HCEC 1CT (cell line): ENCODE measurements around the gene ADRM1.

Experiments
- DNase-seq: peaks from one replicate; pipeline ENCODE4 v3.0.0-alpha.2; 2017

The ADRM1 gene, protein sequence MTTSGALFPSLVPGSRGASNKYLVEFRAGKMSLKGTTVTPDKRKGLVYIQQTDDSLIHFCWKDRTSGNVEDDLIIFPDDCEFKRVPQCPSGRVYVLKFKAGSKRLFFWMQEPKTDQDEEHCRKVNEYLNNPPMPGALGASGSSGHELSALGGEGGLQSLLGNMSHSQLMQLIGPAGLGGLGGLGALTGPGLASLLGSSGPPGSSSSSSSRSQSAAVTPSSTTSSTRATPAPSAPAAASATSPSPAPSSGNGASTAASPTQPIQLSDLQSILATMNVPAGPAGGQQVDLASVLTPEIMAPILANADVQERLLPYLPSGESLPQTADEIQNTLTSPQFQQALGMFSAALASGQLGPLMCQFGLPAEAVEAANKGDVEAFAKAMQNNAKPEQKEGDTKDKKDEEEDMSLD

DNA sequence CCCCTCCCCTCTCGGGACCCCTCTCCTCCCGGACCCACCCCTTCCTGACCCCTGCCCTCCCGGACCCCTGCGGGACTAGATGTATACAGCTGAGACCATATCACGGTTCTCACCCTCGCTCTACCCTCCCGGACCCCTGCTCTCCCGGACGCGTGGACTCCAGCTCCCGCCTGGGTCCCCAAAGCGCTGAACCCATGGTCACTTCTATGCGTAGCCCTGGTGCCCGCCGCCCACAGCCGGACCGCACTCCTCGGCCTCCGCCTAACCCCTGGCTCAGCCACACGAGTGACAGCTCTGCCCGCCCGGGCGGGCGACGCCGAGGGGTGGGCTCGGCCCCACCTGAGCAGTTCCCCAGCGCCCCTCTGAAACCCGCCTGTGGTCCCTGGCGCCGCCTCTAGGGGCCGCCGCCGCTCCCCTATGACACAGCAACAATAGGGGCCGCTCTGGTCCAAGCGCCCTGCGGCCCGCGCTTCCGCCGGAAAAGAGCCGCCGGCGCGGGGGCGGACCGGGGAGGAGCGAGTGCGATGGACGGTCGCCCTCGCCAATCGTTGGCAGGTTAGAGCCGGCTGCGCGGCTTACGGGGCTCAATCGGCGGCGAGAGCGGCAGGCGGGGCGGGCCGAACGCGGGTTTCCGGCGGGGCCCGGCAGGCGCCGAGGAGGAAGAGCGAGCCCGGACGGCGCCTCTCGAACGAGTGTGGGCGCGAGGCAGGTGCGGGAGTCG lies at the start of gene ADRM1:
ADRM1 (plus strand) TSS at position 657 of the 721 bp plus-strand sequence. CDS start 572 bp downstream, outside the sequence.
- peak; percentile 93 for DNase-seq

DNA sequence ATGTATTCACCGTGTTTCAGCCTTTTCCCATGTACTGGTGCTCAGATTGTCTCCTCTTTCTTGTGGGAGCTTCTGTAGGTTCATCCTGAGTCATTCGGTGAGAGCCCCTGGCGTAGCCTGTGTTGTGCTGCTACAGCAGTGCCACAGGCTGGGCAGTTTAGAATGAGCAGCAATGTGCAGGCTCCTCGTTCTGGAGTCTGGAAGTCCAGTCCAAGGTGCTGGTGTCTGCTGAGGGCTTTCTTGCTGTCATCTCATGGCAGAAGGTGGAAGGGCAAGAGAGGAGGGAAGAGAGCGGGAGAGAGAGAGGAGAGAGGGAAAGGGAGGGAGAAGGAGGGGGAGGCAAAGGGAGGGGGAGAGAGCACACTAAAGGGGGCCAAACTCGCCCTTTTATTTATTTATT lies 49.4 kb upstream of the ADRM1 start:
- no peak for DNase-seq

DNA sequence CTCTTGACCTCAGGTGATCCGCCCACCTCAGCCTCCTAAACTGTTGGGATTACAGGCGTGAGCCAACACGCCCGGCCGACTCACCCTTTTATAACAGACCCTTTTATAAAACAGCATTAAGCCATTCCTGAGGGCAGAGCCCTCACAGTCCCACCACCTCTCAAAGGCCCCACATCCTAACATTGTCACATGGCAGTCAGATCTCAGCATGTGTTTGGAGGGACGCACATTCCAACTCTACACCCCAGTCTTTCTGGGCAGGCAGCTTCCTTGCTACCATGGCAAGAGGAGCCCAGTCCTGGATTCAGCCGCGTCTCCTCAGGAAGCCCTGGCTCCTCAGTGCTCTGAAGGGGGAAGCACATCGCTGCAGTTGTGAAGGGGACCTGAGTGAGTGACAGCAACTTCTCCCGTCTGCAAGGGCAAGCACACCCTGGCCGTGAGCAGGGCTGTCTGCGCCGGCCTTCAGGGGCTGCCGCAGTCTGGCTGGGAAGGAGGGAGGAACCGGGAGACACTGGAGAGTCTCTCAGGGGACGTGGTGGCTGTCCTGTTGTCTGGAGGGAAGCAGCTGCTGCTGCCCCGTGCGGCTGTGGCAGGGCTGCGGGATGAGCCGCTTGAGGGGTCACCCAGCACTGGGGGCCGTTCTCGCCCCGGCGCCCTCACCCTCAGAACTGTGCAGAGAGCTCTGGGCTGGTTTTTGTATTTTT lies 48.6 kb upstream of the ADRM1 start:
- no peak for DNase-seq

DNA sequence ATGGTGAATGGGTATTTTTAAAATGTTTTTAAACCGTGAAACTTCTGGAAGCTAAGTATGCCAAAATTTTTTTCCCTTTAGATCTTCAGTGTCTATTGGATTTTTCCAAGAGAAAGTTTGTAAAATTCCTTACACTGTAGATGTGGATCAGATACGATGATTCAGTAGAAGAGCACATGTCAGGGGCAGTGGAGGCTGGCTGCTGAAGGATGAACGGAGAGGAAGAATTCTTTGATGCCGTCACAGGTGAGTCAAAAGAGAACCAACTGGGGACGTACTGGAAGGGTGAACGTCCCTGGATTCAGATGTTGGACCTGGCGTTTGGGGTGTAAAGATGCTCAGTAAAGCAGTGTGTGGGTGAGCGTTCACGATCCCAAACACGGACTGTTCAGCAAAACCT lies 46.8 kb upstream of the ADRM1 start:
- no peak for DNase-seq

DNA sequence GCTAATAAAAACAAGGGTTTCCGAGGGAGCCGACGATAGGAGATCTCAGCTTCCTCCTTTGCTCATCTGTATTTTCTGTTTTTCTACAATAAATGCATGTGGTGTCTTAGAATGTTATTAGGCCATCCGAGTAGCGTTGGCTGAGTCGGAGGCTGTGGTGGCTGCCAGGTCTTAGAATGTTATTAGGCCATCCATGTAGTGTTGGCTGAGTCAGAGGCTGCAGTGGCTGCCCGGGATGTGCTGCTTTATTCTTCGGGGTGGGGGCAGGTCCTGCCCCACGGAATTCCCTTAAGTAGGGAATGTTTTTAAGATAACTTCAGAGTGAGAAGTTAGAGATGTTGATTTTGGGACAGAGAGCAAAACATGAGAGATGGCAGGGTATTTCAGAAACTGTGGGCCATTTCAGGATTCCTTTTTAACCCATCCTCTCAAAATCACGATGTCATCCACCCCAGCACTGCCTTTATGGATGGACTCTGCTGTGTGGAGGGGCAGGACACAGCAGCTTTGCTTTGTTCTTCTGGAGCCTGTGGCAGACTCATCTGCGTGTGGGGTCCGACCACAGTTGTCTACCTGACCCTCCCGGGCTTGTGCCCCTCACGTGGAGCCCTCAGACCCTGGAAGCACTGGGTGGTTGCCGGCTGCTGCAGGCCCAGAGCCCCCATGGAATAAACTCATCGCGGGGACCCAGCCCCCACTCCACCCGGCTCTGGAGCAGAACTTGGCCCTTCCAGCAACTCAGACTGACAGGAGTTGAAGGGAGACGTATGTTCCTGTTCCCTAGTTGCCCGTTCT lies 44.1 kb upstream of the ADRM1 start:
- peak; percentile 54 for DNase-seq

DNA sequence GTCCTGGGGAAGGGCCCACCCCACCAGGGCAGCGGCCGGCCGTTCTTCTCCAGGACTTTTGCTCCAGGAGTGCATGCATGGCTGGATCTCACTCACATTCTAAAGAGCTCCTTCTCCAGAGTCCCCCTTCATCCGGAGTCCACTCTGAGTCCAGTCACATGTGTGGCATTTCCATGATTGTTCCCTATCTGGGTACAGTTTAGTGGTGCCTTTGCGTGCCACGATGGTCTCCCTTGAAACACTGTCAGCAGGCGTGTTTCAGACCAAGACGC lies 43.6 kb upstream of the ADRM1 start:
- no peak for DNase-seq

DNA sequence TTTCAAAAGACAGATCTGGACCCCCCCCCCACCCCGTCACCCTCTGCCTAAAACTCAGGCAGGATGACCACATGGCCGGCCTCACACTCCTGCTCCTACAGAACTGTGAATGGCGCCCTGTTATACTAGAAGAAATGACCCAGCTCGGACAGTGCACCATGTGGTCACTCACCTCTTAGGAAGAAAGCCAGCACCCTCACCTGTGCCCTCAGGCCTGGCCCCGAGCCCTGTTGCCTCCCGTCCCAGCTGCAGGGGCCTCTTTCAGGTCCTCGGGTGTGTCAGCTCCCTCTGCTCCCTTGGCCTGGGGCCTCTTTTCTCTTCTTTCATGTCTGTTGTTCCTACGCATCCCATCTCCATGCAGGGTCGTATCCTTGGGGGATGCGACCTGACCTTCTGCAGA lies 40.7 kb upstream of the ADRM1 start:
- no peak for DNase-seq

DNA sequence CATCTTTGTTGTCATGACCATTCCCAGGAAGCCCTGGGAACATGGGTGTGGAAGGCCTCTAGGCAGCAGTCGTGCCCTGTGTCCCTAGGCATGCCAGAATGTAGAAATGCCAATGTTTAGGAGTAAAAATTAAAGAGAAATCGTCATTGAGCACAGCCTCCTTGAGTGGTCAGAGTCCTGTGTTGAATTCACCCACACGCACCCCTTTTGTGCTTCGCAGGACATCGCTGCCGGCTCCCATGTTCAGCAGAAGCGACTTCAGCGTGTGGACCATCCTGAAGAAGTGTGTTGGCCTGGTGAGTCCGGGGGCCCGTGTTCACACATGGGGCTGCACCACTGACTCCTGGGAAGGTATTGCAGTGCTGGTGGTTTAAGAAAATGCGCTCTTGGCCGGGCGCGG lies 39.4 kb upstream of the ADRM1 start:
- DNase-seq, result no peak

DNA sequence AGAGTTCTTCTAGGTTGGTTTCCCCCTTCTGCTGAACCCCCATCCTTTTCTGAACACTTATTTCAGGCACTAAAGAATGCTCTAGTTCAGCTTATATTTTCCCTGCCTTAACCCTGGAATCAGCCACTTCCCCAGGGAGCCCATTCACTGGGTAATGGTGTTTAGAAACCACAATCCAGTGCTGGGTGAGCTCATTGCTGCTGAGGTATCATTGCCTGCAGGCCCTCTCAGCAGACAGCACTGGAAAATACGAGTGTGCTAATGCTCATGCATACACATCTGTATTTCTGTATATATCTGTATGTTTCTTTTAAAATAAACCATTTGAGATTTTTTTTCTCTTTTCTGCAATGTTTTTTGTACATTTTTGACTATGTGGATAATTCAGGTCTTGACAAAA lies 37.4 kb upstream of the ADRM1 start:
- no peak for DNase-seq

DNA sequence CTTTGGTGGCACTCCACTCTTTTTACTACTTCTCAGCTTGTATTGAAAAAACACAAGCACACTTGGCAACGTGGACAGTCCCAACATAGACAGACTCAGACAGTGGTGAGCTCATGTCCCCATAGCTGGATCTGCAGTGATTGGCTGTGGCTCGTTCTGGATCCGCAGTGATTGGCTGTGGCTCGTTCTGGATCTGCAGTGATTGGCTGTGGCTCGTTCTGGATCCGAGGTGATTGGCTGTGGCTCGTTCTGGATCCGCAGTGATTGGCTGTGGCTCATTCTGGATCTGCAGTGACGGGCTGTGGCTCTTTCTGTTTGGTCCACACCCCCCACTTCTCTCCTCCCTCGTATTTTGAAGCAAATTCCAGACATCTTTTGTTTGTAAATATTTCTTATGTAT lies 36.5 kb upstream of the ADRM1 start:
- DNase-seq, result no peak

DNA sequence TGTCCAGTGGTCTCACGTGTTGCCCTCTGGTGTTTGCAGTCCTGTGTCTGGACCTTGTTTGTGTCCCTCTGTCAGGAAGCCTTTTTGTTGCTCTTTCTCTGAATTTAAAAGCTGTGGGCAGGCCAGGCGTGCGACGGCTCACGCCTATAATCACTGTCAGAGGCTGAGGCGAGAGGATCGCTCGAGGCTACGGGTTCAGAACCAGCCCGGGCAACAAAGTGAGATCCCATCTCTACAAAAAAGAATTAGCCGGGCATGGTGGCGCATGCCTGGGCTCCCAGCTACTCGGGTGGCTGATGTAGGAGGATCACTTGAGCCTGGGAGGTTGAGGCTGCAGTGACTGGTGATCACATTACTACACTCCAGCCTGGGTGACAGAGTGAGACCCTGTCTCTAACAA lies 35.9 kb upstream of the ADRM1 start:
- DNase-seq, result no peak

DNA sequence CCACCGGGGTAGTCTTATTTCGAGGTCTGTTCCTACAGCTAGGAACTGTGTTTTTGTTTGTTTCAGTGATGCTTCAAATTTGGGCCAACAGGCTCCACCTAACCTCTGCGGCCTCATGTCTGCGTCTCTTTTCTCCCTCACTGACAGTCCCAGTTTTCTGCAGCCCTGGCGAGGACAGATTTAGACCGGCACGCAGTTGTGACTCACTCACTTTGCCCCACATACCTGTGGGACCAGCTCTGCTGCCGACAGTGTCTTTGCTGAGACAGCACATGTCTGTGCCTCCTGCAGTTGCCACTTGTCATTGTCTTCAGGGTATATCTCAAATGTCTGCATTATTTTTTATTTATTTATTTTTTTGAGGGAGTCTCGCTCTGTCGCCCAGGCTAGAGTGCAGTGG lies 35.3 kb upstream of the ADRM1 start:
- no peak for DNase-seq

DNA sequence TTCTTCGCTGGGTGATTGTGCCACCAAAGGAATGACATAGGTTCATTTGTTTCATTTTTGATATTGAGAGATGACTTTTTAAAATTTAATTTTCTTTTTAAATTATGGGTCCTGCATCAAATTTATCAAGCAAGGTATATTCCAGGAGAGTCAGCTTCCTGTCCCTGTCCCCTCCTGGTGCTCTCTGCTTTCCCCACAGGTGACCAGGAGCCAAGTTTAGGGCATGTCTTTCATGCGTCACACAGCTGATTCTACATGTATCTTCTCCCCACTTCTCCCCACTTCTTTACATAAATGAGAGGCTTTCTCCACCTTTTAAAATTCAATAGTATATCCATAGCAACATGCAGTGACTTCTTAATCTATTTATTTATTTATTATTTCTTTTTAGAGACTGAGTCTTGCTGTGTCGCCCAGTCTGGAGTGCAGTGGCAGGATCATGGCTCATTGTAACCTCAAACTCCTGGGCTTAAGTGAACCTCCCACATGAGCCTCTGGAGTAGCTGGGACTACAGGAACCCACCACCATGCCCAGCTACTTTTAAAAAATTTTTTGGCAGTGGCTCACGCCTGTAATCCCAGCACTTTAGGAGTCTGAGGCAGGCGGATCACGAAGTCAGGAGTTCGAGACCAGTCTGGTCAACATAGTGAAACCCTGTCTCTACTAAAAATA lies 34.4 kb upstream of the ADRM1 start:
- DNase-seq, result no peak

DNA sequence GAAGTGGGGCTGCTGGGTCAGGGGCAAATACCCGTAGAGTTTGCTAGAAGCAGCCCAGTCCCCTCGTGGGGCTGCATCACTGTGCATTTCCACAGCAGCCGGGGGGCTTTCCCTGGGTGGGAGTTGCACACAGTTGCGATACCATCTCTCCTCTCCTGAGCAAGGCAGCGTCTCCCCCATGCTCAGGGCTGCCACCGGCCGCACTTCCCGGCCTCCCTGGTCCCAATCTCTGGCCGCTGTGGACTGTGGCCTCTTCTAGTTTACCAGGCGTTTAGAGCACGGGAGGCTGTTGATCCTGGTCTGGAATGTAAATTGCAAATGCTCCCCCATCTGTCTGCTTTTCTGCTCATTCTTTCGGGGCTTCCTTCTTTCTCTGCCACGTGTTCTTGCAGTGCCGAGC lies 33.4 kb upstream of the ADRM1 start:
- DNase-seq, result no peak

DNA sequence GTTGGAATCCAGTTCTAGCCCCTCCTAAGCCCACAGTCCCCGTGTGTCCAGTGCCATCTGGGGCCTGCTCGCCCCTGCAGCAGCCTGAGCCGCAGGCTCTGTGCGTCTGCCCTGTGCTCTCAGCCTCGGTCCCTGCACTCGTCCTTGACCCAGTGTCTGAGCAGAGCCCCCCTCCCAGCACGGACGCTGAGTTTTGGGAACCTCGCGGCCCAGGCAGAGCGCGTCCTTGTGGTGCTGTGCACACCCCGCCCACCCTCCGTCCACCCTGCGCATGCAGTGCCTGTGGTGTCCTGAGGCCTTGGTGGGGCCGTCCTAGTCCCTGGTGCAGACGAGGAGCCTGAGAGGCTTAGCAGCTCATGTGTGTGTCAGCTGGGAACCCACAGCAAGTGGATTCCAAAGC lies 32.9 kb upstream of the ADRM1 start:
- no peak for DNase-seq

DNA sequence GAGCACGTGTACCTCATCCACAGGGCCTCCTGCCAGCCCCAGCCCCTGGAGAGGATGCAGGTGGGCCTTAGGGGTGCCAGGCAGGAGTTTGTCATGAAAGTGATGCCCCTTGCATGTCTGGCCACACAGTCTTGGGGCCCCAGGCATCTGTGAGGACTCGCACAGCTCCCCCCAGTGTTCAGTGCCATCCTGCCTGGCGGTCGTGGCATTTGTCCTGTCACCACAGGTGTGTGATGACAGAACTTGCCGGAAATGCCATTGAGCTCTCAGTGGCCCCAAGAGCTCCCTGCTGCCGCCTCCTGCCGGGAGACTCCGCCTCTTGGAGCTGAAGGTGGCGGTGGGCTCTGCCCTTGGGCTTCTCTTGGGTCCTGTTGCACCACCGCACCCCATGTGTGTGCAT lies 30.6 kb upstream of the ADRM1 start:
- no peak for DNase-seq

DNA sequence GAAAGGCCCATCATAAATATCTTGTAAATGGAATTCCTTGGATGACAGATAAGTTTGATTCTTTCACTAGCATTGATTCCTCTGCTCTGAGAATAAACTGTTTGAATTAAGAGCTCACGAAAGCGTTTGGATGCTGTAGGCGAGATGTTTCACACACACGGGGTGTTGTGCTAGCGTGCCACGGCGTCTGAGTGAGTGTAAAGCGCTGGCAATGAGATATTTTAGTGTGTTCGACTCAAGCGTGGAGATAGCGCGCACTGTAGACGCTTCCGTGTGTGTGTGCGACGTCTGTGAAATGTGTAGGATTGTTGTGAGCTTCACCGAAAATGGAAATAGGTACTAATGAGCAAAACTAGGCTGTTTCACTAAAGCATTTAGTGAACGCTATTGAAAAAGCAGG lies 29.4 kb upstream of the ADRM1 start:
- DNase-seq, result no peak

DNA sequence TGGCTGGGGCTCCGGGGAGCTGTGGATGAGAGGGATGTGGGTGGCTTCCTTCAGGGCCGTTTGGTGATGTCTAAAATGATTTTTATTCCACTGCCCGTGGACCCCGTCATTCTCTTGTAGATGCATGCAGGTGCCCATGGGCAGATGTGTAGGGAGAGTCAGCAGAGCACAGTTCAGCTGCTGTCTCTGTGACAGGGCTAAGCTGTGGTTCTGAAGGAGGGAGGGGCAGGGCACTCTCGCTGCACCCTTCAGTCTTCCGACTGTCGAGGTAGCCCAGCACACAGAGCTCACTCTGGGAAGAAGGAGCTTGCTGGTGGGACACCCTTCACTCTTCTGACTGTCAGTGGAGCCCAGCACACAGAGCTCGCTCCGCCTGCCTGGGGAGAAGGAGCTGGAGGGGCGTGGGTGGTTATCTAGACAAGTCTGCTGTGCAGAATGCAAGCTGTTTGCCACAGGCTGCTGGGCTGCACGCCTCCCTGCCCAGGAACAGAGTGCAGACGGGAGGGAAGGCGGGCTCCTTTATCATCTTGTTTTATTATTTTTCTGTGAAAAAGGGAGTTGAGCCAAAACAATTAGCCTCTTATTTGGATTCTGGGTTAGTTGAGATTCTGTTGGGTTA lies 28.4 kb upstream of the ADRM1 start:
- no peak for DNase-seq

DNA sequence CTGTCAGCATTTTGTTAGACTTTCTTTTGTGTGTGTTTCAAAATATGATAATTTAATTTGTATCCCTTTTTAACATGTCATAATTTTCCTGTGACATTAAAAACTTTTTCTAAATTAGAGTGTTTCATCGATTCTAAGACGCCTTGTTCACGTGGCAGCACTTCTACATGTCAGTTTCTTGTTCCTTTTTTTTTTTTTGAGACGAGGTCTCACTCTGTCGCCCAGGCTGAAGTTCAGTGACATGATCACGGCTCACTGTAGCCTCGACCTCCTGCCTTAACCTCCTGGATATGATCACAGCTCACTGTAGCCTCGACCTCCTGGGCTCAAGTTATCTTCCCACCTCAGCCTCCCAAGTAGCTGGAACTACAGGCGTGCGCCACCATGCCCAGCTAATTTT lies 27.6 kb upstream of the ADRM1 start:
- no peak for DNase-seq

DNA sequence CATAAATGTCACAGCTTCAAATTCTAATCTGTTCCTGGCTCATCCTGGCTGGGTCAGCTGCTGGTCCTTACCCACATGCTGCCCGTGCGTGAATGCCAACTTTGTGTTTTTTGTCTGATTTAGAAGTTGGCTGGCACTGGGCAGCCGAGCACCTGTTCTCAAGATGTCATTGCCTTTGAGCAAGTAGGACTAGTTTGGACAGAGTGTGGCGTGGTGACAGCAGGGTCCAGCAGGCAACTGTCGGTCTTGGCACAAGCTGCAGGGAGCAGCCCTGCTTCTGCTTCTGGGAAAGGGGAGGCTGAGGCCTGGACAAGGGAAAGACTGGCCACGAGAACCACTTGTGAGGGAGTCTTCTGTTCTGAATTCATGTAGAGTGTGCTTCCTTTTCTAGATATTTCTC lies 26.4 kb upstream of the ADRM1 start:
- DNase-seq, result no peak

DNA sequence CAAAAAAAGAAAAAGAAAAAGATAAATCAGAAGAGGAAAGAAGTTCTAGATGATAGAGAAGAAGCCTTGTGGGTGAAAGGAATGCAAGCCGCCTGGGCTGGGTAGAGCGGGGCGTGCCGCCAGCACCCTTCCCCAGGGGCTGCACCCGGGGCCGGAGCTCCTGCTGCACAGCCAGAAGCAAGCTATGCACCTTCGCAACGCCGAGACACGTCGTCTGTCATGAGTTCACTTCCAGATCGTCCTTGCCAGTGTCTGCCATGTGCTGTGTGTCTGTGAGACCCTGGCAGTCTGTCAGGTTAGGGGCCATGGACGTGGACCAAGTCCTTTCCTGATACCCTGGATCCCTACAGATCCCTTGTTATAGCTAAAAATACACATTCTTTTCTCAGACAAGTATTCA lies 25.5 kb upstream of the ADRM1 start:
- DNase-seq, result no peak

DNA sequence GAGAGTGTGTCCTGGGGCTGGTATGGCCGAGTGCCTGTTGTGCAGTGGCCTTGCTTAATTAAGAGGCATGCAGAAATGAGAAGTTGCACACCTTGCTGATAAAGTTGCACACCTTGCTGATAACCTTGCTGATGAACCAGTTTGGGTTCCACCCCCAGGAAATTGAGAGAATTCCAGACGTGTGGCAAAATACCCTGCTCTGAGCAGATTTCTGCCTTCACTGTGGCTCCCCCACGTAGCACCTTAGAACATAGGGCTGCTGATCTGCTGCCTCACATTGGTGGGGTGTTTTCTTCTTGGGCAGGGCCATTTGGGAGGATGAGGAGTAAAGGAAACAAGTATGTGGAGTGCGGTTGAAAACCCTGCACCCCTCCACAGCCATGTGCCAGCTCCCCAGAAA lies 22.5 kb upstream of the ADRM1 start:
- DNase-seq, result no peak
